Measurements from ENCODE around the gene QRSL1.
A peak's percentile ranks its signal among the peaks of the same experiment; 100 is the strongest.

Gene QRSL1

DNA sequence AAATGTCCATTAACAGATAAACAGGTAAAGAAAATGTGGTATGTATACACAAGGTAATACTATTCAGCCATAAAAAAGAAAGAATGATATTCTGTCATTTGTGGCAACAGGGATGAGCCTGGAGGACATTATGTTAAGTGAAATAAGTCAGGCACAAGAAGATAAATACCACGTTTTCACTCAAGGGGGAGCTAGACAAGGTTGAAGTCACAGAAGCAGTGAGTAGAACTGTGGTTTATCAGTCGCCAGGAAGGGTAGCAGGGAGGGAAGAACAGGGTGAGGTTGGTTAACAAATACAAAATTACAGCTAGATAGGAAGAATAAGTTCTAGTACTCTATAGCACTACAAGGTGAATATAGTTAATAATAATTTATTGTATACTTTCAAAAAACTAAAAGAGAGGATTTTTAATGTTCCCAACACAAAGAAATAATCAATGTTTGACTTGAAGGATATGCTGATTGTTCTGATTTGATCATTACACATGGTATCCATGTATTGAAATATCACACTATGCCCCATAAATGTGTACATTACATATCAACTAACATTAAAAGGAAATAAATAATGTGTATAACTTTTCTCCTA, 21.2 kb upstream of the QRSL1 start:
- DNase-seq (ENCODE audit: low spot score) = peak; percentile 45
- TF ChIP-seq, protein P1, sequence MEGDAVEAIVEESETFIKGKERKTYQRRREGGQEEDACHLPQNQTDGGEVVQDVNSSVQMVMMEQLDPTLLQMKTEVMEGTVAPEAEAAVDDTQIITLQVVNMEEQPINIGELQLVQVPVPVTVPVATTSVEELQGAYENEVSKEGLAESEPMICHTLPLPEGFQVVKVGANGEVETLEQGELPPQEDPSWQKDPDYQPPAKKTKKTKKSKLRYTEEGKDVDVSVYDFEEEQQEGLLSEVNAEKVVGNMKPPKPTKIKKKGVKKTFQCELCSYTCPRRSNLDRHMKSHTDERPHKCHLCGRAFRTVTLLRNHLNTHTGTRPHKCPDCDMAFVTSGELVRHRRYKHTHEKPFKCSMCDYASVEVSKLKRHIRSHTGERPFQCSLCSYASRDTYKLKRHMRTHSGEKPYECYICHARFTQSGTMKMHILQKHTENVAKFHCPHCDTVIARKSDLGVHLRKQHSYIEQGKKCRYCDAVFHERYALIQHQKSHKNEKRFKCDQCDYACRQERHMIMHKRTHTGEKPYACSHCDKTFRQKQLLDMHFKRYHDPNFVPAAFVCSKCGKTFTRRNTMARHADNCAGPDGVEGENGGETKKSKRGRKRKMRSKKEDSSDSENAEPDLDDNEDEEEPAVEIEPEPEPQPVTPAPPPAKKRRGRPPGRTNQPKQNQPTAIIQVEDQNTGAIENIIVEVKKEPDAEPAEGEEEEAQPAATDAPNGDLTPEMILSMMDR (IDR thresholded peaks at IDR 0.05; ENCODE audit: extremely low read depth, missing control alignments) = peak; percentile 65

DNA sequence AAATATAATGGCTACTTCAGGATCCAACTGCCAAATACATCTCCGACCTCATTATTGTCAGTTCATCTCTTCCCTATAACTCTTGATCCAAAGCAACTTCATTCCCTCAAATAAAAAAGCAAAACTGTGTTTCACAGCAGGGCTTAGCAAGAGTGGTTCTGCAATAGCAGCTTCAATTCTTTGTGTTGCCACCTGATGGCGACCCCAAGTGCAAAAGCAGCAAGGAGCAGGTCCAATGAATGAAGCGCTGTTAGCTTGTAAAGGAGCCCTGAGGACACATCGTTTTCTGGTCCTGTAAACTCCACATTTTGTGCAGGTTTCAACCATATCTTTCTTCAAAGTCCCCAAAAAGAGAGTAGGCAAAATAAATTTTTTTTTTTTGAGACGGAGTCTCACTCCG, 19.7 kb upstream of the QRSL1 start:
- no peak for DNase-seq (ENCODE audit: low spot score)
- TF ChIP-seq, protein P1 (IDR thresholded peaks at IDR 0.05; ENCODE audit: extremely low read depth, missing control alignments) = no peak

DNA sequence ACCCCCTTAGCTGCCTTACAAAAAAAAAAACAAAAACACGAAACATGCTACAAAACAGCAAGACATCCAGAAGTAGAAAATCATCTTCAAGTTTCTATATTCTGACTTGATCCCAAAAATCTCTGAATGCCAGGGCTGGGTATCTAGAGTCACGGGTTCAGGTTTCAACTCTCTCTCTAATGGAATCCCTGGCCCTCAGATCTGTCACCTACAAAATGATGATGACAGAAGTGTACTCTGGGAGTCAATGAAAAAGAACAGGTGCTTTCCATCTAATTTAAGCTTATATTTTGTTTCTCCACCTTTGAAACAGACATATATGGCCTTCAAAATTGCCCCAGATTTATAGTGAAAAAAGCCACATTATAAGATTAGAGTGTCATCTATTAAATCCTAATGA, 18.3 kb upstream of the QRSL1 start:
- DNase-seq (ENCODE audit: low spot score) = no peak
- TF ChIP-seq, protein P1 (IDR thresholded peaks at IDR 0.05; ENCODE audit: extremely low read depth, missing control alignments) = no peak

- no peak for DNase-seq (ENCODE audit: low spot score)
- TF ChIP-seq, protein P1 (IDR thresholded peaks at IDR 0.05; ENCODE audit: extremely low read depth, missing control alignments) = no peak
Observed at GRCh38 chr6:106612671-106613416, 16.5 kb upstream of the QRSL1 start.

GRCh38 chr6:106613590-106613989, 15.8 kb upstream of the QRSL1 start:
- no peak for DNase-seq (ENCODE audit: low spot score)
- TF ChIP-seq, protein P1 (IDR thresholded peaks at IDR 0.05; ENCODE audit: extremely low read depth, missing control alignments) = no peak

- TF ChIP-seq, protein P1 (IDR thresholded peaks at IDR 0.05; ENCODE audit: extremely low read depth, missing control alignments) = no peak
- DNase-seq (ENCODE audit: low spot score) = no peak
Observed at GRCh38 chr6:106614166-106614565, 15.2 kb upstream of the QRSL1 start.

GRCh38 chr6:106614592-106615257, 14.7 kb upstream of the QRSL1 start:
- DNase-seq (ENCODE audit: low spot score) = no peak
- TF ChIP-seq, protein P1 (IDR thresholded peaks at IDR 0.05; ENCODE audit: extremely low read depth, missing control alignments) = no peak

Measured in GM20000 (cell line).